Fibroblast of lung (primary cell): Measurements from ENCODE around the gene KDM7A. TPM values are rescaled to one million over a fixed set of nuclear protein-coding genes. Genes with fewer than 3 reads are reported as not detected.

ENCODE experiments used
- DNase-seq, 2 donors: peaks; one replicate each; pipeline versions ENCODE4 v3.0.0 to v3.0.0-alpha.2; 2010; ENCODE audit warnings: low read depth in 2 of 2
- H2AFZ ChIP-seq: 2 replicates; pipeline ENCODE4 v1.5.1; 2012; ENCODE audit warnings: low read length, control low read depth, inconsistent platforms
- H3K27ac ChIP-seq: 2 replicates; pipeline ENCODE4 v1.5.1; 2011; ENCODE audit warnings: low read length, control low read depth; ENCODE audit not compliant: insufficient read depth
- H3K27me3 ChIP-seq: 2 replicates; pipeline ENCODE4 v1.5.1; 2011; ENCODE audit warnings: mild to moderate bottlenecking, low read length; ENCODE audit not compliant: control insufficient read depth, insufficient read depth
- H3K36me3 ChIP-seq: 2 replicates; pipeline ENCODE4 v1.5.1; 2011; ENCODE audit warnings: low read length; ENCODE audit not compliant: control insufficient read depth, insufficient read depth
- H3K4me1 ChIP-seq: 2 replicates; pipeline ENCODE4 v1.5.1; 2011; ENCODE audit warnings: low read length; ENCODE audit not compliant: control insufficient read depth, insufficient read depth; ENCODE audit errors: extremely low read depth
- H3K4me2 ChIP-seq: 2 replicates; pipeline ENCODE4 v1.5.1; 2011; ENCODE audit warnings: low read length, control low read depth; ENCODE audit not compliant: insufficient read depth; ENCODE audit errors: extremely low read depth
- H3K4me3 ChIP-seq, 4 experiments: fragments of 200-600 bp in 1 of 4; sonication (generic) in 1 of 4; replicated peaks in 1 of 4; 2 replicates each; pipeline ENCODE4 v1.5.1; 2011 to 2016; ENCODE audit warnings: low read length in 4 of 4, low read depth in 3 of 4, mild to moderate bottlenecking in 3 of 4, control low read depth in 2 of 4, inconsistent platforms in 1 of 4, mixed read lengths in 1 of 4; ENCODE audit not compliant: insufficient read depth in 1 of 4; ENCODE audit errors: control extremely low read depth in 1 of 4
- H3K79me2 ChIP-seq: 2 replicates; pipeline ENCODE4 v1.5.1; 2012; ENCODE audit warnings: mild to moderate bottlenecking, low read length, inconsistent platforms; ENCODE audit not compliant: control insufficient read depth, insufficient read depth
- H3K9ac ChIP-seq: 2 replicates; pipeline ENCODE4 v1.5.1; 2011; ENCODE audit warnings: mild to moderate bottlenecking, low read length, control low read depth; ENCODE audit not compliant: insufficient read depth
- H3K9me3 ChIP-seq: 2 replicates; pipeline ENCODE4 v1.5.1; 2012; ENCODE audit warnings: low read depth, low read length; ENCODE audit not compliant: control insufficient read depth, insufficient read depth
- H4K20me1 ChIP-seq: 2 replicates; pipeline ENCODE4 v1.5.1; 2011; ENCODE audit warnings: low read length; ENCODE audit not compliant: control insufficient read depth, insufficient read depth; ENCODE audit errors: extremely low read depth
- CTCF ChIP-seq, 2 donors: IDR thresholded peaks in 1 of 2; conservative IDR thresholded peaks in 1 of 2; 1 replicate in 1 of 2; 2 replicates in 1 of 2; pipeline ENCODE4 v1.5.1; 2011 to 2012; ENCODE audit warnings: low read length in 2 of 2, control low read depth in 1 of 2, inconsistent platforms in 1 of 2, low read depth in 1 of 2, mild to moderate bottlenecking in 1 of 2
- EZH2 ChIP-seq: IDR thresholded peaks from 2 replicates; pipeline ENCODE4 v1.5.1; 2012; ENCODE audit warnings: low read length, control low read depth, mild to moderate bottlenecking; ENCODE audit errors: missing control alignments
- polyA plus RNA-seq, 2 donors: library from polyadenylated mRNA; depleted of rRNA in 1 of 2; stranded (reverse) in 1 of 2; unstranded in 1 of 2; fragments of >200 nt; gene quantifications; 2 replicates each; pipeline ENCODE4 v1.2.1, GENCODE V29; 2011 to 2012; ENCODE audit warnings: missing spikeins in 1 of 2
- total RNA-seq: library from RNA; depleted of rRNA; stranded (reverse); fragments of >200 nt; gene quantifications from 2 replicates; pipeline ENCODE4 v1.2.1, GENCODE V29; 2014

KDM7A gene
- total and polyA plus RNA-seq, 2 donors (not counting 1 experiment from before 2014, with no cell fraction given) = 1.9 to 4.8 TPM

- no peaks in the 10 kb centered on the region for H3K4me1 ChIP-seq
- H3K36me3 ChIP-seq = no peaks in the 10 kb centered on the region
- H4K20me1 ChIP-seq = no peaks in the 10 kb centered on the region
- no peak overlapping the region for H3K27ac ChIP-seq
- peak in 1 of 2 donors; percentile 30 for DNase-seq
- H3K9me3 ChIP-seq = no peaks in the 10 kb centered on the region
- TF ChIP-seq CTCF (conservative IDR thresholded peaks at IDR 0.05 in 1 of 2, IDR thresholded peaks at IDR 0.05 in 1 of 2; ENCODE audit: low read depth in 1 of 2, low read length in 2 of 2) (no peak), EZH2 (no peak)
- H3K4me3 ChIP-seq = no peak overlapping the region
- H3K79me2 ChIP-seq = no peaks in the 10 kb centered on the region
- H3K4me2 ChIP-seq = no peak overlapping the region
- no peaks in the 10 kb centered on the region for H3K27me3 ChIP-seq
- no peak overlapping the region for H2AFZ ChIP-seq
- no peak overlapping the region for H3K9ac ChIP-seq
Measured at GRCh38 chr7:140146574-140146973, 30.2 kb downstream of the KDM7A start.

GRCh38 chr7:140145709-140146108 is 31.1 kb downstream of the KDM7A start:
- Histone ChIP-seq H3K4me2 (no peak overlapping the region), H3K27ac (no peak overlapping the region)

GRCh38 chr7:140144821-140145220 is 32.0 kb downstream of the KDM7A start:
- no peak for DNase-seq
- Histone ChIP-seq H4K20me1 (no peaks in the 10 kb centered on the region), H3K27me3 (no peaks in the 10 kb centered on the region), H3K4me3 (no peak overlapping the region), H3K4me1 (no peaks in the 10 kb centered on the region), H3K4me2 (no peak overlapping the region), H3K9me3 (no peaks in the 10 kb centered on the region), H3K27ac (no peak overlapping the region), H3K79me2 (no peaks in the 10 kb centered on the region), H2AFZ (no peak overlapping the region), H3K36me3 (no peaks in the 10 kb centered on the region), H3K9ac (no peak overlapping the region)
- TF ChIP-seq CTCF (conservative IDR thresholded peaks at IDR 0.05 in 1 of 2, IDR thresholded peaks at IDR 0.05 in 1 of 2; ENCODE audit: low read depth in 1 of 2, low read length in 2 of 2) (no peak), EZH2 (no peak)

More at GRCh38 chr7:140145709-140146108, 31.1 kb downstream of the KDM7A start:
- H3K79me2 ChIP-seq = no peaks in the 10 kb centered on the region
- no peak for DNase-seq
- no peak for TF ChIP-seq CTCF (conservative IDR thresholded peaks at IDR 0.05 in 1 of 2, IDR thresholded peaks at IDR 0.05 in 1 of 2; ENCODE audit: low read depth in 1 of 2, low read length in 2 of 2)
- no peak for TF ChIP-seq EZH2
- H3K27me3 ChIP-seq = no peaks in the 10 kb centered on the region
- H3K36me3 ChIP-seq = no peaks in the 10 kb centered on the region
- H4K20me1 ChIP-seq = no peaks in the 10 kb centered on the region
- H3K4me3 ChIP-seq = no peak overlapping the region
- no peaks in the 10 kb centered on the region for H3K4me1 ChIP-seq
- no peak overlapping the region for H2AFZ ChIP-seq
- no peak overlapping the region for H3K9ac ChIP-seq
- no peaks in the 10 kb centered on the region for H3K9me3 ChIP-seq
